ENCODE measurements around the gene GATAD2B.

GATAD2B gene

DNA sequence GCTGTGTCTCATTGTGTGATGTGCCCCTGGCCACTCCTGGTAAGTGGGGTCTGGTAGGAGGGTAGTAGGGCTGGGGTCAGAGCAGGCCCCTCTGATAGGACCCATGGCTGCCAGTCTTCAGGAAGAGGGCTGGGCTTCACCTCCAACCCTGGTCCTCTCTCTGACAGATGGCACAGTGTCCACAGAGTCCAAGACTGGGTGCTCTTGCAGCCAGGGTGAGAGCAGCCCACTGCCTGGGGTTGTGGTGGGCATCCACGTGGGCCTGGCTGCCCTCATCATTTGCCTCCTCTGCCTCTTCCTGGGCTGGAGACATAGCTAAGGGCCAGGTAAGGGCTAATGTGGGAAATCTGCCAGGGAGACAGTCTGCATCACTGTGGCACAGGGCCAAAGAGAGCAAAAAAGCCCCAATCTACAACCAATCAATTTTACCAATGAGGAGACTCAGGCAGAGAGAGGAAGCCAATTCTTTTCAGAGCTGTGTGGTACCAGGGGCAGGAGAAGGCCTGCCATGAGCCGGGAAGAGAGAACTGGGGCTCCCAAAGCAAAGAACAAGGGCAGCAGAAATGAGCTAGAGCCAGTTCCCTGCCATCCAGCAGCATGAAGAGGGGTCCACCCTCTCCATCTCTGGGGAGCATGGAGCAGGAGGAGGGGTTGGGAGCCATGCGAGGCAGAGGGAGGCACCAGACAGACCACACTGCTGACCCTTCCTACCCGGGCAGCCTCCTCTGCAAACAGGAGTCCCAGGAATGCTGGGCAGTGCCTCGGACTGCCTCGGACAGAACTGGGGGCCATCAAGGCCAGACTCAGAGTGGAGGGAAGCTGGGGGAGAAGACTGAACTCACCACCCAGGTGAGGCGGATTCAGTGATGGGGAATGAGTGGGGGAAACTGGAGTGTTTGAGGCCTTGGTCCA lies 120.7 kb downstream of the GATAD2B start:
- no peak for TF ChIP-seq CTCF (IDR thresholded peaks at IDR 0.05)

GRCh38 chr1:153801028-153801625 lies 121.6 kb downstream of the GATAD2B start:
- TF ChIP-seq CTCF (IDR thresholded peaks at IDR 0.05): no peak

- TF ChIP-seq CTCF (IDR thresholded peaks at IDR 0.05): no peak
Measured at GRCh38 chr1:153800516-153800915, 122.3 kb downstream of the GATAD2B start.

- no peak for TF ChIP-seq CTCF (IDR thresholded peaks at IDR 0.05)
Measured at GRCh38 chr1:153799566-153800465, 123.0 kb downstream of the GATAD2B start.

GRCh38 chr1:153799016-153799415 lies 123.8 kb downstream of the GATAD2B start:
- no peak for TF ChIP-seq CTCF (IDR thresholded peaks at IDR 0.05)

DNA sequence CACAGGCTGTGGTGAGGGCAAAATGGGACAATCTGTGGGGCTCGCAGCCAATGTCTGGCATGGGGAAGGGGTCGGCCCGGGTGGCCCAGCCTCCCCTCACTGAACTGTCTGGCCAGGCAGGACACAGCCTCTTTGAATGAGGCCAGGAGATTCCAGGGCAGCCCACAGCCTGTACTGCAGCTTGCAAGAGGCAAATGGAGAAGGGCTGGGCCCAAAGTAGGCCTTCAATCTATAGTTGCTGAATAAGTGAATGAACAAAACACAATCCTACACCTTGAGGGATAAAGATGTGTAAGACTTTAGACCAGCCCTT lies 124.3 kb downstream of the GATAD2B start:
- no peak for TF ChIP-seq CTCF (IDR thresholded peaks at IDR 0.05)
